SK-N-SH treated with all-trans-retinoic acid at 6 μM for 48 hours (cell line): ENCODE results near the gene SUCLA2.
"Not testable (repeated sequence)": the region's sequence is repeated elsewhere in the genome, so short reads cannot be mapped to it uniquely, and the experiment has no call there.

Source experiments
- ATAC-seq: fragments of 200-7000 bp; cut with Tn5 transposase; 3 replicates; pipeline ENCODE4 v1.9.1; 2020; ENCODE audit warnings: mild to moderate bottlenecking, moderate library complexity
- ARNTL ChIP-seq: fragments of 450-650 bp; formaldehyde crosslinking; IDR thresholded peaks from 2 replicates; pipeline ENCODE4 v1.5.0; 2020; ENCODE audit warnings: low read depth, mild to moderate bottlenecking, moderate library complexity, borderline replicate concordance
- BACH2 ChIP-seq: fragments of 250-450 bp; sonication (Bioruptor Pico); IDR thresholded peaks from 2 replicates; pipeline ENCODE4 v1.9.0; 2021; ENCODE audit warnings: mild to moderate bottlenecking, borderline replicate concordance
- ESRRG ChIP-seq: fragments of 250-450 bp; sonication (Bioruptor Pico); IDR thresholded peaks from 2 replicates; pipeline ENCODE4 v1.6.1; 2021; ENCODE audit warnings: mild to moderate bottlenecking
- GLIS3 ChIP-seq: fragments of 250-450 bp; sonication (Bioruptor Pico); IDR thresholded peaks from 2 replicates; pipeline ENCODE4 v1.5.0; 2020; ENCODE audit warnings: mild to moderate bottlenecking, moderate library complexity
- ISL1 ChIP-seq: fragments of 250-450 bp; sonication (Bioruptor Pico); IDR thresholded peaks from 2 replicates; pipeline ENCODE4 v2.1.2; 2022; ENCODE audit warnings: mild to moderate bottlenecking, moderate library complexity
- OSR1 ChIP-seq: fragments of 250-450 bp; sonication (Bioruptor Pico); IDR thresholded peaks from 2 replicates; pipeline ENCODE4 v1.8.0; 2022; ENCODE audit warnings: moderate library complexity, mild to moderate bottlenecking, inconsistent platforms
- PPARA ChIP-seq: fragments of 250-450 bp; sonication (Bioruptor Pico); IDR thresholded peaks from 2 replicates; pipeline ENCODE4 v1.5.0; 2020; ENCODE audit warnings: mild to moderate bottlenecking, borderline replicate concordance
- RARB ChIP-seq: fragments of 250-450 bp; sonication (Bioruptor Pico); IDR thresholded peaks from 2 replicates; pipeline ENCODE4 v1.8.0; 2021; ENCODE audit warnings: mild to moderate bottlenecking, moderate library complexity
- SNAI2 ChIP-seq: fragments of 250-450 bp; sonication (Bioruptor Pico); IDR thresholded peaks from 2 replicates; pipeline ENCODE4 v1.5.0; 2020; ENCODE audit warnings: mild to moderate bottlenecking, moderate library complexity
- TCF4 ChIP-seq: fragments of 250-450 bp; sonication (Bioruptor Pico); IDR thresholded peaks from 2 replicates; pipeline ENCODE4 v1.8.0; 2021; ENCODE audit warnings: mild to moderate bottlenecking, moderate library complexity, borderline replicate concordance
- TOX ChIP-seq: fragments of 250-450 bp; sonication (Bioruptor Pico); IDR thresholded peaks from 2 replicates; pipeline ENCODE4 v1.8.0; 2021; ENCODE audit warnings: mild to moderate bottlenecking, moderate library complexity, borderline replicate concordance
- ZC3H10 ChIP-seq: fragments of 250-450 bp; sonication (Bioruptor Pico); IDR thresholded peaks from 2 replicates; pipeline ENCODE4 v1.5.1; 2021; ENCODE audit warnings: mild to moderate bottlenecking, moderate library complexity
- ZFP3 ChIP-seq: fragments of 250-450 bp; sonication (Bioruptor Pico); IDR thresholded peaks from 2 replicates; pipeline ENCODE4 v1.5.0; 2020; ENCODE audit warnings: mild to moderate bottlenecking, moderate library complexity
- ZFP30 ChIP-seq: fragments of 450-650 bp; formaldehyde crosslinking; IDR thresholded peaks from 2 replicates; pipeline ENCODE4 v1.5.0; 2022; ENCODE audit warnings: mild to moderate bottlenecking, moderate library complexity
- ZNF565 ChIP-seq: fragments of 450-650 bp; formaldehyde crosslinking; conservative IDR thresholded peaks from 2 replicates; pipeline ENCODE4 v1.5.0; 2020; ENCODE audit warnings: low read depth, mild to moderate bottlenecking, moderate library complexity
- ZNF70 ChIP-seq: fragments of 450-650 bp; formaldehyde crosslinking; IDR thresholded peaks from 2 replicates; pipeline ENCODE4 v1.5.0; 2020; ENCODE audit warnings: mild to moderate bottlenecking, moderate library complexity
- TF ChIP-seq, protein P1 (sequence below): fragments of 250-450 bp; sonication (Bioruptor Pico); IDR thresholded peaks from 2 replicates; pipeline ENCODE4 v1.5.1; 2020; ENCODE audit warnings: low read depth, mild to moderate bottlenecking, moderate library complexity
- TF ChIP-seq, protein P2 (sequence below): fragments of 250-450 bp; sonication (Bioruptor Pico); IDR thresholded peaks from 2 replicates; pipeline ENCODE4 v1.8.0; 2021; ENCODE audit warnings: low read depth, mild to moderate bottlenecking, moderate library complexity, borderline replicate concordance
- TF ChIP-seq, protein P3 (sequence below): fragments of 250-450 bp; sonication (Bioruptor Pico); IDR thresholded peaks from 2 replicates; pipeline ENCODE4 v1.8.0; 2020; ENCODE audit warnings: mild to moderate bottlenecking, moderate library complexity, borderline replicate concordance
- TF ChIP-seq, protein P4 (sequence below): fragments of 250-450 bp; sonication (Bioruptor Pico); IDR thresholded peaks from 2 replicates; pipeline ENCODE4 v1.5.0; 2020; ENCODE audit warnings: mild to moderate bottlenecking, moderate library complexity

The SUCLA2 gene

DNA sequence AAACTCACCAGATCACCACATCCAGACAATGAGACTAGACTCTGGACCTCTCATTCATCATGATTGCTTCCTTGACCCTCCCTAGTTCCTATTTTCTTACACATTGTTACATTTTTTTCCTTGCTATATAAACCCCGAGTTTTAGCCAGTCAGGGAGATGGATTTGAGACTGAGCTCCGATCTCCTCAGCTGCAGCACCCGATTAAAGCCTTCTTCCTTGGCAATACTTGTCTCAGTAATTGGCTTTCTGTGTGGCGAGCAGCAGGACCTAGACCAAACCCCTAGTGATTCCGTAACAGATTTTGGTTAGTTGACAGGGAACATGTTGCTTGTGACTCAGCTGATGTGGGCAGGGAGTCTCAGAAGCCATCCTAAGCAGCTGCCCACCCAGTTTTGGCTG is 44.0 kb downstream of the SUCLA2 start:
- ATAC-seq, result no peak
- no peak for TF ChIP-seq ESRRG
- TF ChIP-seq, protein P1, sequence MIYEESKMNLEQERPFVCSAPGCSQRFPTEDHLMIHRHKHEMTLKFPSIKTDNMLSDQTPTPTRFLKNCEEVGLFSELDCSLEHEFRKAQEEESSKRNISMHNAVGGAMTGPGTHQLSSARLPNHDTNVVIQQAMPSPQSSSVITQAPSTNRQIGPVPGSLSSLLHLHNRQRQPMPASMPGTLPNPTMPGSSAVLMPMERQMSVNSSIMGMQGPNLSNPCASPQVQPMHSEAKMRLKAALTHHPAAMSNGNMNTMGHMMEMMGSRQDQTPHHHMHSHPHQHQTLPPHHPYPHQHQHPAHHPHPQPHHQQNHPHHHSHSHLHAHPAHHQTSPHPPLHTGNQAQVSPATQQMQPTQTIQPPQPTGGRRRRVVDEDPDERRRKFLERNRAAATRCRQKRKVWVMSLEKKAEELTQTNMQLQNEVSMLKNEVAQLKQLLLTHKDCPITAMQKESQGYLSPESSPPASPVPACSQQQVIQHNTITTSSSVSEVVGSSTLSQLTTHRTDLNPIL, result no peak
- no peak for TF ChIP-seq ARNTL (CRISPR knock-in tag)
- TF ChIP-seq ZNF70, result no peak
- TF ChIP-seq GLIS3 (CRISPR knock-in tag), result no peak
- TF ChIP-seq OSR1 (CRISPR knock-in tag), result no peak
- TF ChIP-seq PPARA, result no peak
- TF ChIP-seq, protein P2, sequence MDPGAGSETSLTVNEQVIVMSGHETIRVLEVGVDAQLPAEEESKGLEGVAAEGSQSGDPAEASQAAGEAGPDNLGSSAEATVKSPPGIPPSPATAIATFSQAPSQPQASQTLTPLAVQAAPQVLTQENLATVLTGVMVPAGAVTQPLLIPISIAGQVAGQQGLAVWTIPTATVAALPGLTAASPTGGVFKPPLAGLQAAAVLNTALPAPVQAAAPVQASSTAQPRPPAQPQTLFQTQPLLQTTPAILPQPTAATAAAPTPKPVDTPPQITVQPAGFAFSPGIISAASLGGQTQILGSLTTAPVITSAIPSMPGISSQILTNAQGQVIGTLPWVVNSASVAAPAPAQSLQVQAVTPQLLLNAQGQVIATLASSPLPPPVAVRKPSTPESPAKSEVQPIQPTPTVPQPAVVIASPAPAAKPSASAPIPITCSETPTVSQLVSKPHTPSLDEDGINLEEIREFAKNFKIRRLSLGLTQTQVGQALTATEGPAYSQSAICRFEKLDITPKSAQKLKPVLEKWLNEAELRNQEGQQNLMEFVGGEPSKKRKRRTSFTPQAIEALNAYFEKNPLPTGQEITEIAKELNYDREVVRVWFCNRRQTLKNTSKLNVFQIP, result no peak
- TF ChIP-seq TCF4 (CRISPR knock-in tag), result no peak
- no peak for TF ChIP-seq ISL1 (CRISPR knock-in tag)
- TF ChIP-seq ZFP30 (CRISPR knock-in tag), result no peak
- TF ChIP-seq ZFP3 (CRISPR knock-in tag), result no peak
- TF ChIP-seq, all 23 proteins: peak for 0

DNA sequence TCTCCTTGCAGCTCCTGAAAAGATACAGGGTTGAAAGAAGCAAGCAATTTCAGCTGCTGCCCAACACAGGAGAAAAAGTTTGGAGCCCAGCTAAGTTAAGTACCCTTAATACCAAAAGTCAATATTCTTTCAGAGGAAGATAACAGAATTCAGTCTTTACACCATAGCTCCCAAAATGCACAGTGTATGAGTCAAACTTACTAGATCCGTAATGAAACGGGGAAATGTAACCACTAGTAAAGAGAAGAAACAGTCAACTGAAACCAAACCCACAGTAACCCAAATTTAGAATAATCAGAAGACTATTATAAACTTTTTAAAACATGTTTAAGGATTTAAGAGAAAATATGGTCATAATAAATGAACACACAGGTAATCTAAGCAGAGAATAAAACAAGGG is 45.2 kb downstream of the SUCLA2 start:
- no peak for ATAC-seq
- TF ChIP-seq TCF4 (CRISPR knock-in tag) (no peak), ESRRG (no peak)

DNA sequence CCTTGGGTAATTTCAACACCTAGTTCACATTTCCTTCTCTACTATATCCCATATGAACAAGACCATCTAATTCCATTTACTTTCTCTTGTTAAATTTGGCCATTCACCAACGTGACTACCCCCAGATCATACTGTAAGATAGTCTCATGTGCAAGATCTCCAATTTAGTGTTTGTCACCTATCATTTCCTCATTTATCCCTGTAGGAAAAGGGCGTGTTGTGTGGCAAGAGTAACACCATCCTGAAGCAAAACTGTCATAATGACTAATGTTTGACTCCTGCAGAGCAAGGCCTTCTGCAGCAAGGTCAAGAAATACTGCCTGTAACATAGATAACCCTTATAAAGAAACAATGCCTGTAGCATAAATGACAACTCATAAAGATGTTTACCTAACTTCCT is 51.3 kb downstream of the SUCLA2 start:
- TF ChIP-seq ARNTL (CRISPR knock-in tag) (no peak), ZFP30 (CRISPR knock-in tag) (no peak), ZC3H10 (CRISPR knock-in tag) (no peak), TCF4 (CRISPR knock-in tag) (no peak)
- TF ChIP-seq, protein P2, result no peak
- TF ChIP-seq, protein P3, sequence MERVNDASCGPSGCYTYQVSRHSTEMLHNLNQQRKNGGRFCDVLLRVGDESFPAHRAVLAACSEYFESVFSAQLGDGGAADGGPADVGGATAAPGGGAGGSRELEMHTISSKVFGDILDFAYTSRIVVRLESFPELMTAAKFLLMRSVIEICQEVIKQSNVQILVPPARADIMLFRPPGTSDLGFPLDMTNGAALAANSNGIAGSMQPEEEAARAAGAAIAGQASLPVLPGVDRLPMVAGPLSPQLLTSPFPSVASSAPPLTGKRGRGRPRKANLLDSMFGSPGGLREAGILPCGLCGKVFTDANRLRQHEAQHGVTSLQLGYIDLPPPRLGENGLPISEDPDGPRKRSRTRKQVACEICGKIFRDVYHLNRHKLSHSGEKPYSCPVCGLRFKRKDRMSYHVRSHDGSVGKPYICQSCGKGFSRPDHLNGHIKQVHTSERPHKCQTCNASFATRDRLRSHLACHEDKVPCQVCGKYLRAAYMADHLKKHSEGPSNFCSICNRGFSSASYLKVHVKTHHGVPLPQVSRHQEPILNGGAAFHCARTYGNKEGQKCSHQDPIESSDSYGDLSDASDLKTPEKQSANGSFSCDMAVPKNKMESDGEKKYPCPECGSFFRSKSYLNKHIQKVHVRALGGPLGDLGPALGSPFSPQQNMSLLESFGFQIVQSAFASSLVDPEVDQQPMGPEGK (CRISPR knock-in tag), result no peak
- no peak for ATAC-seq

DNA sequence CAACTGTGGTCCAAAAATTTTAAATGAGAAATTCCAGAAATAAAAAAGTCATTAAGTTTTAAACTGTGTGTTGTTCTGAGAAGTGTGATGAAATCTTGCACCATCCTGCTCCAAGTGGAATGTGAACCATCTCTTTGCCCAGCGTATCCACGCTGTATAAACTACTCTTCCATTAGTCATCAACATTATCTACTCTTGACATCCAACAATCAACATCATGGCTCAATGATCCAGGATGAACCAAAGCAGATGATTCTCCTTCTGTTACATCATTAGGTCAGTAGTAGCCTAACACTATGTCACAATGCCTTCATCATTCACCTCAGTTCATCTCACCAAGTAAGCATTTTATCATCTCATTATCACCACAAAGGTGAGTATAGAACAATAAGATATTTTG is 55.3 kb downstream of the SUCLA2 start:
- no peak for ATAC-seq
- TF ChIP-seq ZNF565 (no peak), OSR1 (CRISPR knock-in tag) (no peak), SNAI2 (no peak), ZFP3 (CRISPR knock-in tag) (no peak)

DNA sequence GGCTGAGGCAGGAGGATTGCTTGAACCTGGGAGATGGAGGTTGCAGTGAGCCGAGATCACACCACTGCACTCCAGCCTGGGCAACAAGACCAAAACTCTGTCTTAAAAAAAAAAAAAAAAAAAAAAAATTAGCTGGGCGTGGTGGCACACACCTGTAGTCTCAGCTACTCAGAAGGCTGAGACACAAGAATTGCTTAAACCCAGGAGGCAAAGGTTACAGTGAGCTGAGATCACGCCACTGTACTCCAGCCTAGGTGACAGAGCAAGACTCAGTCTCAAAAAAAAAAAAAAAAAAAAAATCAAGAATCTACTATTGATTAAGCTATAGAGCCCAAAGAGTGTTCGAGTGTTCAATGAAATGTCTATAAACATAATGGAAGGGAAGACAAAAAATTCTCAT is 55.9 kb downstream of the SUCLA2 start:
- ATAC-seq, result not testable (repeated sequence)

DNA sequence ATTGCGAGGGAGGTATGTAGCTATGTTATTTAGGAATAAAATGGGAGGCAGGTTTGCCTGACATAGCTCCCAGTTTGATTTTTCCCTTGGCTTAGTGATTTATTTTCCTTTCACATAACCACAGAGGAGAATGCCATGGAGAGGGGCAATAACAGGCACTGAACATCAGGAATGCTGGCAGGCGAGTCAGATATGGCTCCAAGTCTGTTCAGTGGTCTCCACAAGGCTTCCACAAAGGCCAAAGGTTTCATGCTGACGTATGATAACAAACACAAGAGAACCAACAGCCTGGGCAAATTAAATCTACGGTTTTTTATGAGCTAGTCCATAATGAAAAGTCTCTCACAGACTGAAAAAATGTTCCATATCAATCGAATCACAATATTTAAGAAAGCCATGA is 66.7 kb downstream of the SUCLA2 start:
- 0 out of 3 replicates have a peak, but pooled peaks have one; percentile 19 for ATAC-seq
- TF ChIP-seq RARB (no peak), PPARA (no peak), GLIS3 (CRISPR knock-in tag) (no peak), ZNF565 (no peak), ARNTL (CRISPR knock-in tag) (no peak), TCF4 (CRISPR knock-in tag) (no peak), BACH2 (CRISPR knock-in tag) (no peak), TOX (no peak), ESRRG (no peak), ISL1 (CRISPR knock-in tag) (no peak)
- TF ChIP-seq, protein P1, result no peak
- TF ChIP-seq, protein P3 (CRISPR knock-in tag), result no peak
- TF ChIP-seq, protein P4, sequence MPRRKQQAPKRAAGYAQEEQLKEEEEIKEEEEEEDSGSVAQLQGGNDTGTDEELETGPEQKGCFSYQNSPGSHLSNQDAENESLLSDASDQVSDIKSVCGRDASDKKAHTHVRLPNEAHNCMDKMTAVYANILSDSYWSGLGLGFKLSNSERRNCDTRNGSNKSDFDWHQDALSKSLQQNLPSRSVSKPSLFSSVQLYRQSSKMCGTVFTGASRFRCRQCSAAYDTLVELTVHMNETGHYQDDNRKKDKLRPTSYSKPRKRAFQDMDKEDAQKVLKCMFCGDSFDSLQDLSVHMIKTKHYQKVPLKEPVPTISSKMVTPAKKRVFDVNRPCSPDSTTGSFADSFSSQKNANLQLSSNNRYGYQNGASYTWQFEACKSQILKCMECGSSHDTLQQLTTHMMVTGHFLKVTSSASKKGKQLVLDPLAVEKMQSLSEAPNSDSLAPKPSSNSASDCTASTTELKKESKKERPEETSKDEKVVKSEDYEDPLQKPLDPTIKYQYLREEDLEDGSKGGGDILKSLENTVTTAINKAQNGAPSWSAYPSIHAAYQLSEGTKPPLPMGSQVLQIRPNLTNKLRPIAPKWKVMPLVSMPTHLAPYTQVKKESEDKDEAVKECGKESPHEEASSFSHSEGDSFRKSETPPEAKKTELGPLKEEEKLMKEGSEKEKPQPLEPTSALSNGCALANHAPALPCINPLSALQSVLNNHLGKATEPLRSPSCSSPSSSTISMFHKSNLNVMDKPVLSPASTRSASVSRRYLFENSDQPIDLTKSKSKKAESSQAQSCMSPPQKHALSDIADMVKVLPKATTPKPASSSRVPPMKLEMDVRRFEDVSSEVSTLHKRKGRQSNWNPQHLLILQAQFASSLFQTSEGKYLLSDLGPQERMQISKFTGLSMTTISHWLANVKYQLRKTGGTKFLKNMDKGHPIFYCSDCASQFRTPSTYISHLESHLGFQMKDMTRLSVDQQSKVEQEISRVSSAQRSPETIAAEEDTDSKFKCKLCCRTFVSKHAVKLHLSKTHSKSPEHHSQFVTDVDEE (CRISPR knock-in tag), result no peak
